Measurements from ENCODE around the gene ATP2B3. TPM values are rescaled to one million over a fixed set of nuclear protein-coding genes. Genes with fewer than 3 reads are reported as not detected.

Gene ATP2B3
- total RNA-seq, 2 experiments from 2014 or later = not detected

DNA sequence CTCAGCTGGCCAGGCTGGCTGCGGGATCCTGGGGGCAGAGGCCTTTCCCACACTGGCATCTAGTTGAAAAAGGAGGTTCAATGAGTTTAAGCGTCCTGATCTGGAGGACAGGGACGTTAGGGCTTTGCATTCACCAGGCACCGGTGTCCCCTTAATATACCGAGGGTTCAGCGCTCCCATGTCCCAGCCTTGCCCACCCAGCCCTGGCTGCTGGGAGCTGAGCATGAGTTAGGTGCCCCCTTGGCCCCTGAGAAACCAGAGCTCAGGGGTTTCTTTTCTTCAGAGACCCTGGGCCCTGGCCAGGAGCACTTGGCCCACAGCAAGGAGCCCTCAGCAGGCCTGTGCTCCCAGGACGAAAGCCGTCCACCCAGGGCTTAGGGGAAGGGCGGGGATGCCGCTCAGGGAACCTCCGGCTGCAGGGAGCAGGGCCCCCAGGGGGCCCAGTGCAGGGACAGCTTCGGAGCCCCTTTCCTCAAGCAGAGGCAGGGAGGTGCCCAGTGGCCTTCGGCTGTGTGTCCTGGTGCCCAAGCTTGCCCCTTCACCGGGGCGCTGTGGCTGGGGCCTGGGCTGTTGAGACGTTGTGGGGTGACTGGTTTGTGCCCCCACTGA, 108.7 kb downstream of the ATP2B3 start:
- H3K9me3 Mint-ChIP-seq (ENCODE audit: low read depth) = peaks cover 2% of the 10 kb centered on the region
- ATAC-seq (no peak), DNase-seq (no peak)
- CTCF ChIA-PET = interaction anchor here (1.2 kb wide), 1 partner anchor 17 kb away, joined by 4 read pairs; no protein-coding TSS in a partner anchor
- H3K36me3 Mint-ChIP-seq = peaks cover under 1% of the 10 kb centered on the region
- no peak overlapping the region for H3K27ac Mint-ChIP-seq
- no peaks in the 10 kb centered on the region for H3K4me1 Mint-ChIP-seq
- no peaks in the 10 kb centered on the region for H3K27me3 Mint-ChIP-seq
- no peak overlapping the region for H3K4me3 Mint-ChIP-seq

DNA sequence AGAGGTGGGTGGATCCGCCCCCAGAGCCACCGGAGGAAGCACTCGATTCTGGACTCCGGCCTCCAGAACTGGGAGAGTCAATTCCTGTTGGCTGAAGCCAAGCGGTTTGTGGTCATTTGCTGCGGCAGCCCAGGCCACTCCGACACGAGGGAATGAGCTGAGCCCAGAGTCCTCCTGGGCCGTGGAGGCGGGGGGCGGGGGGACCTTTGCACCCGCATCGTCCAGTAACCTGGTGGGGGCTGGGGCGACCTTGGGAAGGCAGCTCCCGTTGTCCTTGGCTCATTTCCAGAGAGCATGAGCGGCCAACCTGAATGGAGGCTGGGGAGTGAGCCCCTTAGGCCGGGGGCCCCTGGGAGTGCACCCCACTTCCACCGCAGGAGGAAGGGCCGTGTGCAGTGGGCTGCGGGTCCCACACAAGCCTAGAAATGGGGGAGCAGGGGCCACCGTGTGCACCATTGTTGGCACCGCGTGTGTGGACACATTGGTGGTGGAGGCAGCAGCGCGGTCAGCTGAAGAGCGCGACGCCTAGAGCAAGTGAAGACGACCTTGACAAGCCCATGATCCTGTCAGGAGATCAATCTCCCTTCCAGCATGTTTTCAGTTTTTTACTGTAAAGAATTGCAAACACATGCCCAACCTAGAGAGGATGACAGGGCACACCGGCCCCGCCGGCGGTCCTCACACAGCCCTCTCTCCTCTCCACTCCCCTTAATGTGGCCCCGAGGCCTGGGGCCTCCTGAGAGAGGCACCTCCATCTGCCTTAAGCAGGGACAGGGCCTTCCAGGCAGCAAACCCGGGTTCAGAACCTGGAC, 109.6 kb downstream of the ATP2B3 start:
- peaks cover 2% of the 10 kb centered on the region for H3K36me3 Mint-ChIP-seq
- CTCF ChIA-PET = no interaction called here
- H3K9me3 Mint-ChIP-seq (ENCODE audit: low read depth) = peaks cover 4% of the 10 kb centered on the region
- H3K4me1 Mint-ChIP-seq = no peaks in the 10 kb centered on the region
- ATAC-seq = no peak
- DNase-seq = no peak
- H3K27ac Mint-ChIP-seq = no peak overlapping the region
- no peaks in the 10 kb centered on the region for H3K27me3 Mint-ChIP-seq
- H3K4me3 Mint-ChIP-seq = no peak overlapping the region

GRCh38 chrX:153627675-153628111, 110.3 kb downstream of the ATP2B3 start:
- Mint-ChIP-seq H3K4me3 (no peak overlapping the region), H3K27me3 (no peaks in the 10 kb centered on the region), H3K9me3 (ENCODE audit: low read depth) (peaks cover 4% of the 10 kb centered on the region), H3K4me1 (no peaks in the 10 kb centered on the region), H3K27ac (no peak overlapping the region), H3K36me3 (peaks cover 2% of the 10 kb centered on the region)
- CTCF ChIA-PET = no interaction called here
- ATAC-seq (no peak), DNase-seq (no peak)

- H3K4me1 Mint-ChIP-seq = no peaks in the 10 kb centered on the region
Observed at GRCh38 chrX:153628129-153628528, 110.7 kb downstream of the ATP2B3 start.

DNA sequence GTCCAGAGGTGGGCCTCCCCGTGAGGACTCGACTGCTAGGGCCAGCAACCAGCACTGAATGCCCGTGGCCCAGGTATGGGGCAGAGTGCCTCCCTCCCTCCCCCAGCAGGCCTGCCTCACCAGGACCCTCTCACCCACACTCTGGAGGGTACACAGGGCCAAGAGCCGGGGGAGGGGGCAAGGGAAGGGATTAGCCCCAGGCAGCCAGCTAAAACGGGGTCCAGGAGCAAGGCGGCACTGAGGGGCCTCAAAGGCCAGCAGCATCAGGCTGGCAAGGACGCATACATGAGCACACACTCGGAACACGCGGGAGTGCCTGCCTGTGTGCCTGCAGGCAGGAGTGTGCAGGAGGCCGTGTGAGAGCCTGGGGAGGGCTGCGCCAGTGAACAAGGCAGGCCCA, 111.2 kb downstream of the ATP2B3 start:
- ATAC-seq (no peak), DNase-seq (no peak)
- Mint-ChIP-seq H3K4me3 (no peak overlapping the region), H3K27ac (no peak overlapping the region), H3K36me3 (peaks cover 2% of the 10 kb centered on the region), H3K4me1 (no peaks in the 10 kb centered on the region), H3K27me3 (no peaks in the 10 kb centered on the region), H3K9me3 (ENCODE audit: low read depth) (peaks cover 4% of the 10 kb centered on the region)
- CTCF ChIA-PET = no interaction called here

More at GRCh38 chrX:153628129-153628528, 110.7 kb downstream of the ATP2B3 start:
- Mint-ChIP-seq H3K36me3 (peaks cover 2% of the 10 kb centered on the region), H3K27ac (no peak overlapping the region), H3K9me3 (ENCODE audit: low read depth) (peaks cover 4% of the 10 kb centered on the region), H3K4me3 (no peak overlapping the region), H3K27me3 (no peaks in the 10 kb centered on the region)
- DNase-seq (no peak), ATAC-seq (no peak)
- CTCF ChIA-PET = no interaction called here

DNA sequence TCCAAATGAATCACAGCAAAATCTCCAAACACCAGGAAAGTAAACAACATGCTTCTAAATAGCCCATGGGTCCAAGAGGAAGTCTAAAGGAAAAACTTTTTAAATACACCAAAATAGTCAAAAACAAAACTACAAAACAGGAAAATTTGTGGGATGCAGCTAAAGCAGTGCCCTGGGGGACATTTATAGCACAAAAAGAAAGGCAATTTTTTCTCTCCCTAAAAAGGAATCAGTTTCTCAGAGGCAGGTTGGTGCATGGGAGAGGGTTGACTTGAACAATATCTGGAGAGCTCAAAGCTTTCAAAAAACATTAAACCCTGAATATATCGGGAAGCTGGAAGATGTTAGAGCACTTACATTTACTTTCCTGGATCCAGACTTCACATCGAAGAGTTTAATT, 113.9 kb downstream of the ATP2B3 start:
- CTCF ChIA-PET = interaction anchor here (0.8 to 1.9 kb wide), 5 partner anchors 15 to 92 kb away, joined by 3 to 8 read pairs (median 3); no protein-coding TSS in a partner anchor

DNA sequence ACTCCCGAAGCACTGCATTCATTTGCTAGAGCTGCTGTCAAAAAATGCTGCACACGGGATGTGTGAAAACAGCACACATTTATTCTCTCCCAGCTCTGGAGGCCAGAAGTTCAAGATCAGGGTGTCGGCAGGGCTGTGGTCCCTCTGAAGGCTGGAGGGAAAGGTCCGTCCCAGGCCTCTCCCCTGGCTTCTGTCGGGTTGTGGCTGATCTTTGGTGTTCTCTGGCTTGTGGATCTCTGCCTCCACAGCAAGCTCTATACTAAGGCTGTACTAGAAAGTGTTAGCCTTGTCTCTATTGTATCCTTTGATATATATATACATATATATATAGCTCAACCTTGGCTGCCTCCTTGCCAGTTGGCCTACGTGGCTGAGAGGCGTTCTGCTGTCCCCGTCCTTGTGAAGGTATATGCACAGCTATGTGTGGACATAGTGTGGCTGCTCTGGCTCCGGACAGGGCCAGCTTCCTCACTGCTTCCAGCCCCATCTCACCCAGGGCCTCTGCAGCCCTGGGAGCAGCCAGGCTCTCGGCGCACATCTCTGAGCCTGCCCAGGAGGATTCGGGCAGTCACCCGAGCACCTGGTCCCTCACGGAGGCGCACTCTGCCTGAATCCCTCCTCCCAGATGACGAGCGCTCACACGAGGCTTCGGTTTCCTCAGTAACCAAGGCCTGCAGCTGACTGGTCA, 114.6 kb downstream of the ATP2B3 start:
- ATAC-seq (no peak), DNase-seq (no peak)
- Mint-ChIP-seq H3K27ac (no peak overlapping the region), H3K9me3 (ENCODE audit: low read depth) (peaks cover 4% of the 10 kb centered on the region), H3K4me3 (no peak overlapping the region), H3K27me3 (no peaks in the 10 kb centered on the region), H3K4me1 (no peaks in the 10 kb centered on the region), H3K36me3 (peaks cover 2% of the 10 kb centered on the region)
- CTCF ChIA-PET = interaction anchor here (0.8 to 1.9 kb wide), 5 partner anchors 14 to 93 kb away, joined by 3 to 8 read pairs (median 3); no protein-coding TSS in a partner anchor

More for the DNA sequence above, 113.9 kb downstream of the ATP2B3 start:
- H3K9me3 Mint-ChIP-seq (ENCODE audit: low read depth) = peaks cover 4% of the 10 kb centered on the region
- H3K36me3 Mint-ChIP-seq = peaks cover 2% of the 10 kb centered on the region
- H3K4me1 Mint-ChIP-seq = no peaks in the 10 kb centered on the region
- ATAC-seq = no peak
- H3K4me3 Mint-ChIP-seq = no peak overlapping the region
- no peak overlapping the region for H3K27ac Mint-ChIP-seq
- no peaks in the 10 kb centered on the region for H3K27me3 Mint-ChIP-seq
- DNase-seq = no peak

Other genes with a start within 250 kb of the ATP2B3 start
- gene PNMA6F, start 195.9 kb upstream of the ATP2B3 start, total RNA-seq = not detected
- gene ZNF275, start 183.5 kb upstream of the ATP2B3 start, total RNA-seq = 10 to 100 TPM; 11.8 to 11.9 TPM
- not detected for gene PNMA6E, start 116.3 kb upstream of the ATP2B3 start, total RNA-seq
- gene ZFP92, start 106.2 kb upstream of the ATP2B3 start, total RNA-seq = 1 to 10 TPM; 1.7 to 2.2 TPM
- gene TREX2, start 71.6 kb upstream of the ATP2B3 start, total RNA-seq = 1 to 10 TPM; 1.8 to 2.0 TPM
- gene HAUS7, start 47.1 kb upstream of the ATP2B3 start, total RNA-seq = 10 to 100 TPM; 54.4 to 56.3 TPM
- not detected for gene BGN, start 22.7 kb upstream of the ATP2B3 start, total RNA-seq
- gene CCNQ, start 81.5 kb downstream of the ATP2B3 start, total RNA-seq = 10 to 100 TPM; 17.5 to 24.7 TPM
- gene DUSP9, start 129.6 kb downstream of the ATP2B3 start, total RNA-seq = under 1 TPM in 1 of 2 experiments, not detected in 1; 0.09 TPM
- gene PNCK, start 156.2 kb downstream of the ATP2B3 start, total RNA-seq = not detected
- 1 to 10 TPM in 1 of 2 experiments, under 1 TPM in 1; 0.93 to 1.1 TPM for gene SLC6A8, start 170.3 kb downstream of the ATP2B3 start, total RNA-seq
- gene BCAP31, start 206.7 kb downstream of the ATP2B3 start, total RNA-seq = 100 to 1,000 TPM; 137 to 148 TPM
- gene ABCD1, start 207.2 kb downstream of the ATP2B3 start, total RNA-seq = 10 to 100 TPM; 10.7 to 18.3 TPM
- gene PLXNB3, start 246.6 kb downstream of the ATP2B3 start, total RNA-seq = under 1 TPM; 0.42 to 0.50 TPM